ENCODE data around the gene ELP4.

DNA sequence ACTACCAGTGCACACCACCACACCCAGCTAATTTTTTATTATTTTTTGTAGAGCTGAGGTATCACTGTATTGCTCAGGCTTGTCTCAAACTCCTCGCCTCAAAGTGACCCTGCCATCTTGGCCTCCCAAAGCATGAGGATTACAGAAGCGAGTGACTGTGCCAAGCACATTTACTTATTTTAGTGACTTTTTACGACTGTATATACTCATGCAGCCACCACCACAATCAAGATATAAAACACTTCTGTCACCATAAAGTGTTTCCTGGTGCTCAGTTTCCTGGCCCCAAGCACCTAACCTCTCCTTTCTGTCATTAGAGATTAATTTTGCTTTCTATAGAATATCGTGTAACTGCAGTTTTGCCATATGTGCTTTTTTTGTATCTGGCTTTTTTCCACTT lies 25.9 kb downstream of the ELP4 start:
- TF ChIP-seq TAF1 (IDR thresholded peaks at IDR 0.05; ENCODE audit: borderline replicate concordance, insufficient read depth, low read length) (no peak), POLR2AphosphoS5 (IDR thresholded peaks at IDR 0.05; ENCODE audit: low read depth, low read length) (no peak), SIN3A (IDR thresholded peaks at IDR 0.05; ENCODE audit: borderline replicate concordance, insufficient read depth, low read length) (no peak), FOXP2 (optimal IDR thresholded peaks at IDR 0.05; ENCODE audit: borderline replicate concordance, extremely low read depth, extremely low read length, insufficient read depth) (no peak)
- TF ChIP-seq, protein P1, sequence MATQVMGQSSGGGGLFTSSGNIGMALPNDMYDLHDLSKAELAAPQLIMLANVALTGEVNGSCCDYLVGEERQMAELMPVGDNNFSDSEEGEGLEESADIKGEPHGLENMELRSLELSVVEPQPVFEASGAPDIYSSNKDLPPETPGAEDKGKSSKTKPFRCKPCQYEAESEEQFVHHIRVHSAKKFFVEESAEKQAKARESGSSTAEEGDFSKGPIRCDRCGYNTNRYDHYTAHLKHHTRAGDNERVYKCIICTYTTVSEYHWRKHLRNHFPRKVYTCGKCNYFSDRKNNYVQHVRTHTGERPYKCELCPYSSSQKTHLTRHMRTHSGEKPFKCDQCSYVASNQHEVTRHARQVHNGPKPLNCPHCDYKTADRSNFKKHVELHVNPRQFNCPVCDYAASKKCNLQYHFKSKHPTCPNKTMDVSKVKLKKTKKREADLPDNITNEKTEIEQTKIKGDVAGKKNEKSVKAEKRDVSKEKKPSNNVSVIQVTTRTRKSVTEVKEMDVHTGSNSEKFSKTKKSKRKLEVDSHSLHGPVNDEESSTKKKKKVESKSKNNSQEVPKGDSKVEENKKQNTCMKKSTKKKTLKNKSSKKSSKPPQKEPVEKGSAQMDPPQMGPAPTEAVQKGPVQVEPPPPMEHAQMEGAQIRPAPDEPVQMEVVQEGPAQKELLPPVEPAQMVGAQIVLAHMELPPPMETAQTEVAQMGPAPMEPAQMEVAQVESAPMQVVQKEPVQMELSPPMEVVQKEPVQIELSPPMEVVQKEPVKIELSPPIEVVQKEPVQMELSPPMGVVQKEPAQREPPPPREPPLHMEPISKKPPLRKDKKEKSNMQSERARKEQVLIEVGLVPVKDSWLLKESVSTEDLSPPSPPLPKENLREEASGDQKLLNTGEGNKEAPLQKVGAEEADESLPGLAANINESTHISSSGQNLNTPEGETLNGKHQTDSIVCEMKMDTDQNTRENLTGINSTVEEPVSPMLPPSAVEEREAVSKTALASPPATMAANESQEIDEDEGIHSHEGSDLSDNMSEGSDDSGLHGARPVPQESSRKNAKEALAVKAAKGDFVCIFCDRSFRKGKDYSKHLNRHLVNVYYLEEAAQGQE (IDR thresholded peaks at IDR 0.05; ENCODE audit: insufficient read depth in 1 of 2, low read depth in 2 of 2, low read length in 2 of 2): no peak
